CD1c-positive myeloid dendritic cell (primary cell): Measurements from ENCODE around the gene VAMP5.
"Not testable (repeated sequence)": the region's sequence is repeated elsewhere in the genome, so short reads cannot be mapped to it uniquely, and the experiment has no call there.

Experiments used
- DNase-seq: peaks from one replicate; pipeline ENCODE4 v3.0.0-alpha.2; 2016; ENCODE audit errors: extremely low spot score

The VAMP5 gene

DNA sequence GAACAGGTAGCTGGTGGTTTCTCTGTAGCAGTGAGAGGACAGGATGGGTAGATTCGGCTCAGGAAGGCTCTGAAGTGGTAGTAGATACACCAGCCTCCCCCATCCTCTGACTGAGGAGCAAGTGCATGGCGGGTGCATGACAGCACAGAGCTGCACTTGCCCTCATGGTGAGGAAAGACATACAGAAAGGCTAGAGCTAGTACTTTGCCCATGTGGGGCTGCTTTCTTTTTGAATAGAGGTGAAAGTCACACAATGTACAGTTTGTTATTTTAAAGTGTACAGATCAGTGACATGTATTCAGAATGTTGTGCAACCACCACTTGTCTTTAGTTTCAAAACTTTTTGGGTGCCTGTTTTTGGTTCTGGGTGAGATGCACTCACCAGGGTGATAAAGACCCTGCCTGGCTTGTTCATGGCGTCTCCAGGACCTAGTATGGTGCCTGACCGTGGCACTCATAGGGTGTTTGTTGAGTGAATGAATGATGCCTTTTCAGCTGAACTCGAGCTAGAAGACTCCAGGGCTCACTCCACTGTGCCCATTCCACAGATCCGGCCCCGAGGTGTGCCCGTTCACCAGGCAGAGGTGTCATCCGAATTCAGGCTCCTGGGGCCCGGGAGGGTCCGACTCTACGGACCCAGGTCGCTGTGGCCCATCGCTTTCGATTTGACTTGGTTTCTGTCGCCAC is 421 bp upstream of the VAMP5 start:
- DNase-seq, result peak; percentile 17

DNA sequence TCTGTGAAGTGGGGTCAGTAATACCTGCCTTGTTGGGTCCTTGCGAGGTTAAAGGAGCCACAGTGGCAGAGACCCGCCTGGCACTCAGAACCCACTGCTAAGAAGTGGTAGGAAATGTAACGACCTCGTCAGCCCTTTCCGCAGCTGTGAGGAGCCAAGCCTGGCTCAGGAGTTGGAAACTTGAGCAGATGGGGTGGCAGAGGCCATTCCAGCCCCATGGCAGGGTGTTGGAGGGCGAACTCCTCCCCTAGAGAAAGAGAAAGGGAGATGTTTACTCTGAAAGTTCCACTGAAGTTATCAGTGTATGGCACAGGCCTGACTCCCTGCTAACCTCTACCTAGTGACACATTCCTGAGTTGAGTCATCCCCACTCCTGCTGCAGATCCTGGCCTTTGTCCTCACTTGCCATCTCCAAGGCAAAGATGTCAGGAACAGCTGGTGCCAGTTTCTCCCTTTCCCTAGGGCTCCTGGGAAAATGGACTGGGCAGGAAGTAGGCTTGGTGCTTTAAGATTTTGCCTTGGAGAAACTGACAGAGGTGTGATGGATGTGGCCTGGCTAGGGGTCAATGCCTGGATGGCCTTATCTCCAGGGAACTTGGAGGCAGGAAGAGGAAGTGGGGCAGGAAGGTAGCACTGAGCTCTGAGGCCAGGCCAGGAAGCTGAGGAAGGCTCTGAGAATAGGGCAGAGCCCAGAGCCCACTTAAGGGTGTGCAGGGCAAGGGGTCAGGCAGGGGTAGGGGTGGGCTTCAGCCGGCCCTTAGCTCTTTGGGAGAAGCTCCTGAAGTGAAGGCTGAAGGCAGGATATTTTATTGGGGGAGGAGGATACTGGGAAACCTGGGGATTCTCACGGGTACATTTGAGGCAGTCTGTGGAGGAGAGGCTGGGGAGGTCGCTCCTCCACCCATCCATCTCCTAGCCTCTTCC is 888 bp downstream of the VAMP5 start:
- DNase-seq, result peak; percentile 41

DNA sequence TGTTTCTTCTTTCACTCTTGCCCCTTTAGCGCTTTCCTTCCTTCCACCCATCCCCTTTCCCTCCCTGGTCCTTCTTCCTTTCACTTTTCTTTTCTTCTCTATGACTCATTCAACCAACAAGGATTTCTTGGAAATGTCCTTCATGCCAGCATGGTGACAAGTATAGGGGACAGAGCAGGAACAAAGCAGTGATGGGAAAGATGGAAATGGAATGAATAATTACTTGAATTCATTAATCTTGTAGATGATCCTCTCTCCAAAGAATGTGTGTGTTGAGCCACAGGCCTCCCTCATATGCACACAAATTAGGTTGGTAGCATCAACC is 1.5 kb downstream of the VAMP5 start:
- DNase-seq, result peak; percentile 19

DNA sequence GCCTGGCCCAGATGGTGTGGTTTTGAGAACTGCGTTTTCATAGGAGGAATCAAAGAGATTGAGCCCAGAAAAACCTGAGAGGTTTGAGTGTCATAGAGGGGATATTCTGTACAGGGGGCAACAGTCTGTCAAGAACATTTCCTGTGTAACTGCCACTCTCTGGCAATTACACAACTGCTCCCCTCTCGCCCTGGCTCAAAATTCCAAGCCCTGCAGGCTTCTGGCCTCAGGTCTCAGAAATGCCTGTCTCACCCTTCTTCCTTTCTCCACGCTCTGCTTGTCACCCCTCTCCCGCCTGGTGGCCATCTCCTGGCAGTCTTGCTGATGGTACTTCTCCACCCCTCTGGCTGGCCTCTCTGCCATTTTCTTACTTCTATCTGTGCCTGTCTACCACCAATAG is 4.0 kb downstream of the VAMP5 start:
- DNase-seq, result no peak

DNA sequence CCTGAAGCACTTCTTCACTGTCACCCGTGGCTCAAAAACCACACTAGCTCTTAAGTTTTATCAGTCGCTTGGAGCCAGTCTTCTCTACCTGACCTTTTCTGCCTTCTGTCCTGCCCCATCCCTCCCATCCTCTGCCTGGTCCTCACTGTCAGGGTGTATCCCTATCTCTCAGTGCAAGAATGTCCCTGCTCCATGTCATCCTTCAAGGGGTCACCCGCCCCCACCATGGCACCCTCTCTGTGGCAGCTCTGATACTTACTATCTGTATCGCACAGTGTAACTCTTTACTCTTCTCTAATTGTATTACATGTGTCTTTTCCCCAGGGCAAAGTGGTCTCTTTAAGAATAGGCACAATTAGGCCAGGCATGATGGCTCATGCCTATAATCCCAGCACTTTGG is 4.4 kb downstream of the VAMP5 start:
- no peak for DNase-seq

DNA sequence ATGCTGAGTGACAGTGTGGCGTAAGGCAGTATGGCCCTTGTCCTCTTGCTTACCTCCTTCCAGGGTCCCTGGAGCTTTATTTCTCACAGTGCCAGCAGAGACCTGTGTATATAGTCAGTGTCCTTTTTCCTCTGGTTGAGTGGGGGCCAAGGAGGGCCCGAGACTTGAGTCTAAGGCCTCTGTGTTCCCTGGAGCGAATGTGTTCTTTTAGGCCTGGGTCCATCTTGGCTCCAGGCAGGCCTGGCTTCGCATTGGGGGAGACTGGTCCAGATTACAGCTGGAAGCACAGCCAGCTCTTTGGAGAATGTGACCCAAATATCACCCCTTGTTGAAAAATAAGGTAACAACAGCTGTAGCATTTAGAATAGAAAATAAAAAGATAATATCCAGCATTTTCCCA is 5.0 kb downstream of the VAMP5 start:
- DNase-seq, result no peak

DNA sequence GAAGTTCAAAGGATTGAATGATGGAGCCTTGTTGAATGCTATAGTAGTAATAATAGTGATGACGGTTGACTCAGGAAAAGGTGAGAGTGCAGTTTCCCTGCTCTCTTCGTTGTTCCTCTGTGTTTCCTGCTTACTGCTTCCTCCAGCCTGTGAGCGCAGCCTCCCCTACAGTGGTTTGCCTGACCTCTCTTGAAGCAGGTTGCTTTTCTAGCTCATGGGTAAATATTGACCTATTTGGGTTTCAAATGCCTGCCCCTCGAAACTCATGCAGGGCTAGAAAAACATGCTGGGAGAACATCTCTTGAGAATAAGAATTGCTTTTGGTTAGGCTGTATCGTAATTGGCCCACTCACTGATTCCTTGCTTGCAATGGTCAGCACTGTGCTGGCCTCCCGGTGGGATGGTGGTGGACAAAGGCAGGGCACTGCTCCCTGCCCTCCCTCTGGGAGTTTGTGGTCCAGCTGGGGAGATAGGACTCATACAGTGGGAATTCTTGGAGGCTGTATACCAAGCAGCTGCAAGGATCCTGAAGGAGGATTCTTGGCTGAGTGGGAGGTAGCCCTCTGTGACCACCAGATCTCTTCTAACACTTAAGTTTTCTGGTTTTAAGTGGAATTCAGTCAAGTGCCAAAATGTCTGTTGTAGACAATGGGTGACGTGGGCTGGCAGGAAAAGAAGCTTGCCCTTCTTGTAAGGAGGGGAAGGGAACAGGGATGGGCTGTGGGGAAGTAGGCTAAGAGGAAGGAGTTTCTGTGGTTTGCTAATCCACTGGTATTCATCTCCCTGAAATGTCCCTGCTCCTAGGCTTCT is 6.0 kb downstream of the VAMP5 start:
- peak; percentile 70 for DNase-seq

DNA sequence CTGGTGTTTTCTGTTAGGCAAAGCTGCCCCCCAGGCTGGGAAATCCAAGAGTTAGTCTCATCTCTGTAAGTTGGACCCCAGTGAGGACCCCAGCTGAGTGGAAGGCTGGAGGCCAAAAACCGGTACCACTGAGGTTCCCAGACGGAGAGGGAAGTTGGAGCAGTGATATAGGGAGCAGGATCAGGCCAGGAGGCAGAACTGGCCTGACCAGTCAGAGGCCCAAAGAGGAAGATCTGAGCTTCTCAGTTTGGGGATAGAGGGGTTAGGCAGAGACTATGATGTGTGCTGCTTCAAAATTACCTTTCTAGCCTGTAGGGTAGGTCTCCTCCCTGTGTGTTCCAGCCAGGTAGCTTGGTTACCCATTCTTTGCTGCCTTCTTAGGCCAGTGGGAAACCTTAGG is 6.7 kb downstream of the VAMP5 start:
- DNase-seq, result peak; percentile 48

DNA sequence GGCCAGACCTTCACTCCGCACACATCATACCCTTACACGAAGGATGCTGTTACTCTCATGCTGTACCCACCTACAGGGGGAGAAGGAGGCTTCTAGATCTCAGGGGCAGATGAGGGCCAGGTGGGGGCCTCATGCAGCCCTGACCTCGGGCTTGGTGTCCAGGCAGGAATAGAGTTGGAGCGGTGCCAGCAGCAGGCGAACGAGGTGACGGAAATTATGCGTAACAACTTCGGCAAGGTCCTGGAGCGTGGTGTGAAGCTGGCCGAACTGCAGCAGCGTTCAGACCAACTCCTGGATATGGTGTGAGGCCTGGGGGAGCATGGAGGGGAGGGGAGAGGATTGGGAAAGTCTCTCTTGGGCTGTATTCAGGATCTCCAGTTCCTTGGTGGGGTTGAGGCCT is 7.3 kb downstream of the VAMP5 start:
- DNase-seq, result no peak

DNA sequence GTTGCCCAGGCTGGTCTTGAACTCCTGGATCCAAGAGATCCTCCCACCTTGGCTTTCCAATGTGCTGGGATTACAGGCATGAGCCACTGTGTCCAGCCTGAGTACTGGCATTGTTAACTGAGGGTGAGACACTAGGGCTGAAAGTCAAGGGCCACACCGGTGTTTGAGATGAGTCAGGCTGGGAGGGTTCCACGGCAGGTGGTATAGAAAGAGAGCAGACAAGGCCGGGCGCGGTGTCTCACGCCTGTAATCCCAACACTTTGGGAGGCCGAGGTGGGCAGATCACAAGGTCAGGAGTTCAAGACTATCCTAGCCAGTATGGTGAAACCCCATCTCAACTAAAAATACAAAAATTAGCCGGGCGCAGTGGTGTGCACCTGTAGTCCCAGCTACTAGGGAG is 8.1 kb downstream of the VAMP5 start:
- DNase-seq, result not testable (repeated sequence)

DNA sequence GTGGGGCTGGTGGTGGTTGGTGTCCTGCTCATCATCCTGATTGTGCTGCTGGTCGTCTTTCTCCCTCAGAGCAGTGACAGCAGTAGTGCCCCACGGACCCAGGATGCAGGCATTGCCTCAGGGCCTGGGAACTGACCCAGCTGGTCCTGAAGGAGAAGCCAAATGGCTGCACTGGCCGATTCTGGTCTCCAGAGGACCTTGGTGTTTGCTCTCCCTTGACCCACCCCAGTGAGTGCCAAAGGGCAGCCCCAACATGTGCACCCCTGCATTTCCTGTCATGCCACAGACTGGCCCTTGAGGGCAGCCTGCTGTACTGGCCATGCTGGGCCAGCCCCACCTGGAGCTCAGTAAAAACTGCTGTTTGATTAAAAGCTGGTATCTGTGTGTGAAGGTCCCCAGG is 8.8 kb downstream of the VAMP5 start:
- no peak for DNase-seq

DNA sequence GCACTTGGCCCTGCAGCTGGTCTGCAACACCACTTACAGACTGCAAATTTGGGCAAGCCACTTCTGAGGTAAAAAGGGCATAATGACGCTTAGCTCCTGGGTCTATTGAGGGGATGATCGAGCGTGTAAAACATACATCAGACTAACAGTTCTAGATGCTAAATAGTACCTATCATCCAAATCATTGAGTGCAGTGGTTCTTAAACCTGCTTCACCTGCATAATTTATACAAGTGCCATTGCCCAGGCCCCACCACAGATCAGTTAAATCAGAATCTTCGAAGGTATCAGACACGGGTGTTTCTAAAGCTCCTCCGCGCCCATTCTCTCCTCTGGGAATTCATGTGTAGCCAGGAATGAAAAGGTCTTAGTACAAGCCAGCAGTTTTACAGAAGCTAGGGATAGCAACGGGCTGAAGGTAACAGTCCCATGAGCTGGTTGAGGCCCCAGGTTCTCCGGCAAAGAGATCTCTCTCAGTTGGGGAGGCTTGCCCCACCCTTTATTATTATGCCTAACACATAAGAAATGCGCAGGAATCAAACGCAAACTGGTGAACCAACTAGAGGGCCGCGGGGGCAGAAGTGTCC is 10.6 kb downstream of the VAMP5 start:
- no peak for DNase-seq

DNA sequence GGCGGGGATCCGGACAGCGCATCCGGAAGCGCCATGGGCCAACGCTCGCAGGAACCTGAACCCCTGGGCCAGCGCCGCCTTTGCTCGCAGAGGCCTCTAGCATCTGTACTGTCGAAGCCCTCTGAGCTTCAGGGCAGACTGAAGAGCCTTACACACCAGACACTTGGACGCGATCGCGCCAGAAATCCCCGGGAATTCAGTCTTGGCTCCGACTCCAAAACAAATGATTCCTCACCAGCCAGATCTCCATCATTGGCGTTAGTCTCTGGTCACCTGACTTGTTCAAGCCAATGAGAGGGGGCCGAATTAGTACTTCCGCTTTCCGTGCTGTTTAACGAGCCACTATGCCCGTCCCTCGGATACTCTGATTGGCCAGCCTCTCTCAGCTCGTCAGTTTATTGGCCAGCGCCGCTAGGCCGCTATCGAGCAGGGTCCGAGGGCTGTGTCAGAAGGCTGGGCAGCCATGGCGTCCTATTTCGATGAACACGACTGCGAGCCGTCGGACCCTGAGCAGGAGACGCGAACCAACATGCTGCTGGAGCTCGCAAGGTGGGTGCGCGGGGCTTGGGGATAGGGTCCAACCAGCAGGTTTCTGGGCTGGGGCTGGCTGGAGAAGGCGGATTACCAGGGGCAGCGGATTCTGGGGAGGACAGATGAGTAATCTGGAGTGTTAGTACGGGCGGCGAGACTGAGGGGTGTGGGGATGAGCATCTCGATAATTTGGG is 11.2 kb downstream of the VAMP5 start, which contains the start of gene RNF181:
TSS of gene RNF181 (plus strand) at position 445 of the 725 bp plus-strand sequence. CDS start at position 464, 19 bp downstream.
- DNase-seq, result peak; percentile 99

DNA sequence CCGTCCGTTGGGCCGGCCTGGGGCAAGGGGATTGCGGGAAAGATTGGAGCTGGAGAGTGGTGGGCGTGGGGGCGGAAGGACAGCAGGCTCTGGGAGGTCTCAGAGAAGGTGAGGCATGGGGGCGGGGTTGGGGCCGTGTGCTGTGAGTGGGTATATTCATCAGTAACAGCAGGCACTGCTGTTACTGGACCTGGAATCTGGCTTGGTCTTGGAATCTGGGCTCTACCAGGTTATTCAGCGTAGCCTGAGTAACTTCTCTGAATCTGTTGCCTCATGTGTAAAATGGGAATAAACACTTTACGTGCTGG is 11.7 kb downstream of the VAMP5 start:
- peak; percentile 4 for DNase-seq

DNA sequence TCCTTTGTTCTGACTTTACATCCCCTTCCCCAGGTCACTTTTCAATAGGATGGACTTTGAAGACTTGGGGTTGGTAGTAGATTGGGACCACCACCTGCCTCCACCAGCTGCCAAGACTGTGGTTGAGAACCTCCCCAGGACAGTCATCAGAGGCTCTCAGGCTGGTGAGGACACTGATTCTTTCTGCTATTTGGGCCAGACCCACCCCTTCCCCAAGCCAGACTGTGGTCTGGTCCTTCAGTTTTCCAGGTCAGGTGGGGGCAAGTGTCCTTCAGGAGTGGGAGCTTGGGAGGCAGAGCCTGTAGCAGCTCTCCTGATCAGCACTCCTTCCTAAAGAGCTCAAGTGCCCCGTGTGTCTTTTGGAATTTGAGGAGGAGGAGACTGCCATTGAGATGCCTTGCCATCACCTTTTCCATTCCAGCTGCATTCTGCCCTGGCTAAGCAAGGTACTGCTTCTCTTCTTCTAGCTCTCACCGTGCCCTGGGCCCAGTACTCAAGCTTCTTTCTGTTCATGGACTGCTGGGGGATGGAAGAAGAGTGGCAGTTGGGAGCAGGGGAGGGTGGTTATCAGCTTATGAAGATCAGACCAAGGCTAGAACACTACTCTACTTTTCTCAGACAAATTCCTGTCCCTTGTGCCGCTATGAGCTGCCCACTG is 12.4 kb downstream of the VAMP5 start:
- DNase-seq, result no peak

DNA sequence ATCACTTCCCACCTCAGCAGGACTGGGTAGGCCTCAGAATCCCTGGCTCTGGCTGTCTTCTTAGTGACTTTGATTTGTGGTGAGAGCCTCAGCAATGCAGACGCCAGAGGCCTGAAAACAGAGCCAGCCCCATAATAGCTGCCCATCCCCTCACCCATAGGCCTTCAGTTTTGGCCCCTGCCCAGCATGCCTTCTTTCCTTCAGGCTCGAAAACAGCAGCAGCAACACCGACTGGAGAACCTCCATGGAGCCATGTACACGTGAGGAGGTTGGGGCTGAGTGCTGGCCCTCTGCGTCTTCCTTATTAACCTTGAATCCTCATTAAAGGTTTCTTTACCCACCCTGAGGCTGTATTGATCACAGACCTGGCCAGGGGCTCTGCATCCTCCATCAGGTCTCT is 13.0 kb downstream of the VAMP5 start:
- DNase-seq, result no peak

DNA sequence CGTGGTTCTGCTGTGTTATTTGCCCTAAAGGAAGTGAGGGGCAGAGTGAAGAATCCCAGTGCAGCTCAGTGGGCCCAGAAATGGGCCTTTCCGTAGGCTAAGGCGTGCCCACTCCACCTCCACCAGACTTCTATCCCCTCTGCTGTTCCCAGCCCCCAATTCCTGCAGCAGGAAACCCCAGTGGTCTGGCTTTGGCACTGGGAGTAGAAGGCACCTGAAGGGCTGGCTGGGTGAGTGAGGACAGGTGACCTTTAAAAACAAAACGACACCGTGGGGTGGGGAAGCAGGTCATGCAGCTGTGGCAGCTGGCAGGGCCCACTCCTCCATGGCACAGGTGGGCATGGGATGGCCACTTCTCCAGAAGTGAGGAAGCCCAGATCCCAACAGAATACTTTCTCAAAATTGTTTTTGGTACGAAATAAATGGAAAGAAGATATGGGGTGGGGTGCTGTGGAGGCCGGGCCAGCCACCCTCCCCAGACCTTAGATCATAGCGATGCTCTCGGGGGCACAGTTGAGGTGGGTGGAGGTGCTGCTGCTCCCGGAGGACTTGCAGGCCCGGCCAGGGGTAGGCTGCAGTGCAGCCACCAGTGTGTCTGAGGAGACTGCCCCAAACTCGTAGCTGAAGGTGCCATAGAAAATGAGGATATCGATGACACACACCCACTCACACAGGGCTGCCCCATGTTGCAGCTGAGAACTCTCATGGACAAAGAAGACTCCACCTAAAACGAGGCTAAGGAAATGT is 14.5 kb downstream of the VAMP5 start:
- no peak for DNase-seq

DNA sequence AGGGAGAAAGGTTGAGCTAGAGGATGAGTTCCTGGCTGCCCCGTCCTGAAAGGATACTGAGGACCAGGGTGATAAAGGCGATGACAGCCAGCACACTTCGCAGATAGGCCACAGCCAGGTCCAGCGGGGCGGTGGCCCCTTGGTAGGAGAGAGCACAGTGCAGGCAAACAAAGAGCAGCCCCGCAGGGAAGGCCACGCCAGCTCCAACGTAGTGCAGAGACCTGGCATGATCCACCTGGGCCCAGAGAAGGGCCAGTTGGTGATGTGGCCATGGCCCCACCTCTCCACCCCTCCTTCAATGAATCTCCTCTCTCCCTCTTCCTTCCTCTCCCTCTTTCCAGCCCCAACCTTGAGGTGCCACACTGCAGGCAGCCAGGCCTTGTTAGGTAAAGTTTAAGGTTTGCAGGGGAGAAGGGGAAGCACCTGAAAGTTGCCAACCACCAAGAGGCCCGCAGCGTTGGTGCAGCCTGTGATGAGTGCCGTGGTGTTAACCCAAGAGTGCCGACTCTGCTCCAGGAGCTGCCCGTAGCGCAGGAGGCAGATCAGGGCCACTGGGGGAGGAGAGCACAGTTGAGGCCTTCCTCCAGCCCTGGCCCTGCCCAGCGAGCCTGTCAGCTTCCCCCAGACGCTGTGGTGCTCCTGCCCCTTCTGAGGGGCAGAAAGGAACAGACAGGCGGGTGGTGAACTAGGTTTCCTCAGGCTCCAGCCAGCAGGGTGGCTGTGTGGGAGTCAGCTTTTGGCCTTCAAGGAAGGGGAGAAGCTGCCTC is 15.4 kb downstream of the VAMP5 start:
- no peak for DNase-seq

DNA sequence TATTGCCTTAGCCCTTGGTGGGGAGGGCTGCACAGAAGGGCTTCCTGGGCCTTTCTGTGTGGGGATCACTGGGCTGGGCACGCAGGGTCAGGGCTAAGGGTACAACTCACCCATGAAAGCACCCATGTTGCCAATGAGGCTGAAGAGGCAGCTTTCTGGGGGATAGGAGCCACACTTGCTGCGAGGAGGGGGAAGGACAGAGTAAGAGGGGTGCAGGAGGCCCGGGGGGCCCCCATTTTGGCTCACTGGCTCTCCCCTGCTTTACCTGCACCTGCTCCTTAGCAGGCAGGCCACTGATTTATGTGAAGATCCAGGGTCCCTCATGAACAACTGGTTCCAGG is 16.0 kb downstream of the VAMP5 start:
- no peak for DNase-seq
